CD4-positive, CD25-positive, alpha-beta regulatory T cell (primary cell): ENCODE data around the gene APOF. TPM values are rescaled to one million over a fixed set of nuclear protein-coding genes. Genes with fewer than 3 reads are reported as not detected.
"Not testable (repeated sequence)": the region's sequence is repeated elsewhere in the genome, so short reads cannot be mapped to it uniquely, and the experiment has no call there.

Source experiments
- ATAC-seq, 2 donors: fragments of 150-1000 bp; cut with Tn5 transposase; one replicate each; pipeline ENCODE4 v1.10.0; 2021; ENCODE audit warnings: low read depth in 2 of 2, moderate number of reproducible peaks in 2 of 2, moderate library complexity in 1 of 2
- DNase-seq, 3 donors: peaks; one replicate each; pipeline versions ENCODE4 v3.0.0 to v3.0.0-alpha.2; 2012 to 2022; ENCODE audit warnings: mixed read lengths in 1 of 3
- H3K27ac ChIP-seq: one replicate; pipeline ENCODE4 v1.7.0; 2013; ENCODE audit warnings: mild to moderate bottlenecking, low read length; ENCODE audit not compliant: insufficient read depth, poor library complexity, severe bottlenecking
- H3K27me3 ChIP-seq: one replicate; pipeline ENCODE4 v1.7.0; 2013; ENCODE audit warnings: low read length; ENCODE audit not compliant: control insufficient read depth, insufficient read depth
- H3K36me3 ChIP-seq: one replicate; pipeline ENCODE4 v1.7.0; 2013; ENCODE audit warnings: mild to moderate bottlenecking, low read length, moderate library complexity; ENCODE audit not compliant: control insufficient read depth, insufficient read depth
- H3K4me1 ChIP-seq: 2 replicates; pipeline ENCODE4 v1.7.0; 2013; ENCODE audit warnings: mild to moderate bottlenecking, low read length; ENCODE audit not compliant: insufficient read depth, control insufficient read depth, poor library complexity, severe bottlenecking
- H3K4me3 ChIP-seq: one replicate; pipeline ENCODE4 v1.7.0; 2013; ENCODE audit warnings: low read depth, mild to moderate bottlenecking, low read length, moderate library complexity
- H3K9me3 ChIP-seq, 2 experiments: 1 replicate in 1 of 2; 2 replicates in 1 of 2; pipeline ENCODE4 v1.7.0; 2013; ENCODE audit warnings: low read length in 2 of 2, mild to moderate bottlenecking in 1 of 2, moderate library complexity in 1 of 2; ENCODE audit not compliant: control insufficient read depth in 2 of 2
- H3K27ac Mint-ChIP-seq, 3 donors: one replicate each; pipeline ENCODE4 v1.8.0; 2020 to 2022; ENCODE audit warnings: mild to moderate bottlenecking in 3 of 3, mixed read lengths in 3 of 3, moderate library complexity in 2 of 3
- H3K27me3 Mint-ChIP-seq: one replicate; pipeline ENCODE4 v1.8.0; 2022; ENCODE audit warnings: mild to moderate bottlenecking, mixed read lengths
- H3K36me3 Mint-ChIP-seq: one replicate; pipeline ENCODE4 v1.8.0; 2020; ENCODE audit warnings: mixed read lengths
- H3K4me1 Mint-ChIP-seq, 4 donors: one replicate each; pipeline ENCODE4 v1.8.0; 2020 to 2022; ENCODE audit warnings: mixed read lengths in 4 of 4, mild to moderate bottlenecking in 1 of 4
- H3K4me3 Mint-ChIP-seq, 4 donors: one replicate each; pipeline ENCODE4 v1.8.0; 2020 to 2022; ENCODE audit warnings: mild to moderate bottlenecking in 4 of 4, mixed read lengths in 4 of 4, moderate library complexity in 3 of 4
- H3K9me3 Mint-ChIP-seq, 7 donors: one replicate each; pipeline ENCODE4 v1.8.0; 2020 to 2022; ENCODE audit warnings: mixed read lengths in 7 of 7, mild to moderate bottlenecking in 3 of 7, moderate library complexity in 2 of 7
- polyA plus RNA-seq, 4 donors: library from polyadenylated mRNA; unstranded; fragments of 300-500 nt; fragmentation: Illumina TruSeq; gene quantifications; one replicate each; pipeline ENCODE4 v1.2.3, GENCODE V29; 2021
- total RNA-seq: library from RNA; stranded (reverse); gene quantifications from one replicate; pipeline ENCODE4 v1.2.3, GENCODE V29; 2022

Gene APOF
- total and polyA plus RNA-seq, 5 donors from 2014 or later, result not detected

GRCh38 chr12:56399466-56399865 lies 36.8 kb upstream of the APOF start:
- H3K36me3 Mint-ChIP-seq, H3K27me3 ChIP-seq, H3K4me3 Mint-ChIP-seq, H3K4me1 ChIP-seq, H3K36me3 ChIP-seq, H3K4me1 Mint-ChIP-seq, ATAC-seq, H3K9me3 ChIP-seq, H3K27ac Mint-ChIP-seq, H3K4me3 ChIP-seq, H3K27me3 Mint-ChIP-seq, H3K27ac ChIP-seq, DNase-seq: not testable (repeated sequence)
- H3K9me3 Mint-ChIP-seq, result peaks cover 0 to 19% (median 2%) of the 10 kb centered on the region in 7 donors

- no peaks in the 10 kb centered on the region for H3K4me1 ChIP-seq
- Mint-ChIP-seq H3K27me3 (peaks cover 12% of the 10 kb centered on the region), H3K9me3 (peaks cover 0 to 19% (median 2%) of the 10 kb centered on the region in 7 donors), H3K36me3 (peaks cover 9% of the 10 kb centered on the region), H3K4me1 (no peaks in the 10 kb centered on the region), H3K27ac (no peak overlapping the region), H3K4me3 (no peak overlapping the region)
- H3K4me3 ChIP-seq, result no peak overlapping the region
- ATAC-seq (no peak), DNase-seq (no peak)
- H3K9me3 ChIP-seq, result no peaks in the 10 kb centered on the region
- H3K36me3 ChIP-seq, result no peaks in the 10 kb centered on the region
- H3K27me3 ChIP-seq, result peaks cover 2% of the 10 kb centered on the region
- H3K27ac ChIP-seq, result no peak overlapping the region
These were observed 35.7 kb upstream of the APOF start for GRCh38 chr12:56398324-56398723.

GRCh38 chr12:56392331-56392730 lies 29.7 kb upstream of the APOF start:
- H3K4me3 Mint-ChIP-seq, result no peak overlapping the region
- no peak for DNase-seq
- Histone ChIP-seq H3K4me3 (no peak overlapping the region), H3K27ac (no peak overlapping the region), H3K27me3 (no peaks in the 10 kb centered on the region), H3K4me1 (no peaks in the 10 kb centered on the region), H3K36me3 (no peaks in the 10 kb centered on the region), H3K9me3 (no peaks in the 10 kb centered on the region)
- H3K27me3 Mint-ChIP-seq, result peaks cover 11% of the 10 kb centered on the region
- no peak overlapping the region for H3K27ac Mint-ChIP-seq
- no peak for ATAC-seq
- H3K4me1 Mint-ChIP-seq, result no peaks in the 10 kb centered on the region
- H3K36me3 Mint-ChIP-seq, result no peaks in the 10 kb centered on the region
- no peaks in the 10 kb centered on the region for H3K9me3 Mint-ChIP-seq

- H3K27me3 Mint-ChIP-seq, result peaks cover 16% of the 10 kb centered on the region
- no peaks in the 10 kb centered on the region for H3K27me3 ChIP-seq
These were observed 29.1 kb upstream of the APOF start for GRCh38 chr12:56391721-56392120.

GRCh38 chr12:56389412-56389811 lies 26.8 kb upstream of the APOF start:
- Mint-ChIP-seq H3K36me3 (no peaks in the 10 kb centered on the region), H3K27me3 (peaks cover 16% of the 10 kb centered on the region), H3K4me1 (no peaks in the 10 kb centered on the region), H3K9me3 (no peaks in the 10 kb centered on the region), H3K27ac (peak overlapping the region in 1 of 3 donors; percentile 3), H3K4me3 (no peak overlapping the region)
- Histone ChIP-seq H3K36me3 (no peaks in the 10 kb centered on the region), H3K4me1 (no peaks in the 10 kb centered on the region), H3K27me3 (no peaks in the 10 kb centered on the region), H3K27ac (no peak overlapping the region), H3K9me3 (no peaks in the 10 kb centered on the region), H3K4me3 (no peak overlapping the region)
- DNase-seq, result no peak
- no peak for ATAC-seq

More at GRCh38 chr12:56391721-56392120, 29.1 kb upstream of the APOF start:
- Mint-ChIP-seq H3K9me3 (no peaks in the 10 kb centered on the region), H3K36me3 (no peaks in the 10 kb centered on the region), H3K4me1 (no peaks in the 10 kb centered on the region), H3K27ac (no peak overlapping the region), H3K4me3 (no peak overlapping the region)
- Histone ChIP-seq H3K9me3 (no peaks in the 10 kb centered on the region), H3K4me1 (no peaks in the 10 kb centered on the region), H3K4me3 (no peak overlapping the region), H3K36me3 (no peaks in the 10 kb centered on the region), H3K27ac (no peak overlapping the region)
- DNase-seq (no peak), ATAC-seq (no peak)

- Mint-ChIP-seq H3K9me3 (no peaks in the 10 kb centered on the region), H3K4me1 (no peaks in the 10 kb centered on the region), H3K27ac (no peak overlapping the region), H3K27me3 (peaks cover 10% of the 10 kb centered on the region), H3K36me3 (no peaks in the 10 kb centered on the region), H3K4me3 (no peak overlapping the region)
- Histone ChIP-seq H3K27me3 (no peaks in the 10 kb centered on the region), H3K27ac (no peak overlapping the region), H3K4me1 (no peaks in the 10 kb centered on the region), H3K9me3 (no peaks in the 10 kb centered on the region), H3K4me3 (no peak overlapping the region), H3K36me3 (no peaks in the 10 kb centered on the region)
- ATAC-seq (no peak), DNase-seq (no peak)
These were observed 24.6 kb upstream of the APOF start for GRCh38 chr12:56387152-56387736.

GRCh38 chr12:56385873-56386272 lies 23.2 kb upstream of the APOF start:
- Mint-ChIP-seq H3K27me3 (peaks cover 14% of the 10 kb centered on the region), H3K4me1 (no peaks in the 10 kb centered on the region), H3K27ac (no peak overlapping the region), H3K36me3 (no peaks in the 10 kb centered on the region), H3K9me3 (no peaks in the 10 kb centered on the region), H3K4me3 (no peak overlapping the region)
- H3K36me3 ChIP-seq, result no peaks in the 10 kb centered on the region
- ATAC-seq, result no peak
- no peak overlapping the region for H3K4me3 ChIP-seq
- H3K4me1 ChIP-seq, result no peaks in the 10 kb centered on the region
- H3K9me3 ChIP-seq, result no peaks in the 10 kb centered on the region
- DNase-seq, result no peak
- H3K27ac ChIP-seq, result no peak overlapping the region
- H3K27me3 ChIP-seq, result no peaks in the 10 kb centered on the region

GRCh38 chr12:56382611-56383010 lies 20.0 kb upstream of the APOF start:
- no peaks in the 10 kb centered on the region for H3K36me3 ChIP-seq
- H3K27ac Mint-ChIP-seq, result no peak overlapping the region
- peaks cover 15% of the 10 kb centered on the region for H3K27me3 Mint-ChIP-seq
- DNase-seq (no peak), ATAC-seq (no peak)
- no peaks in the 10 kb centered on the region for H3K9me3 Mint-ChIP-seq
- H3K9me3 ChIP-seq, result no peaks in the 10 kb centered on the region
- no peaks in the 10 kb centered on the region for H3K36me3 Mint-ChIP-seq
- no peak overlapping the region for H3K27ac ChIP-seq
- H3K4me1 Mint-ChIP-seq, result no peaks in the 10 kb centered on the region
- H3K4me3 ChIP-seq, result no peak overlapping the region
- peaks cover 3% of the 10 kb centered on the region for H3K27me3 ChIP-seq
- no peaks in the 10 kb centered on the region for H3K4me1 ChIP-seq
- H3K4me3 Mint-ChIP-seq, result no peak overlapping the region
